ENCODE results near the gene DDX51.

Gene DDX51

GRCh38 chr12:132176385-132176919 lies 32.3 kb upstream of the DDX51 start:
- Histone ChIP-seq H3K27me3 (replicated peaks) (peaks cover 35% of the 10 kb centered on the region), H3K4me3 (ENCODE audit: low read depth, low read length) (no peak overlapping the region), H3K36me3 (replicated peaks) (no peaks in the 10 kb centered on the region), H3K27ac (no peak overlapping the region)
- in situ Hi-C loops (cut with HindIII; ENCODE audit: low pct_ligation_motif_present, low sequenced_read_pairs): no loop called here
- no peak for DNase-seq
- no peak for TF ChIP-seq CTCF (IDR thresholded peaks at IDR 0.05; ENCODE audit: low read depth, low read length, missing control alignments)

GRCh38 chr12:132175496-132176384 lies 31.6 kb upstream of the DDX51 start:
- Histone ChIP-seq H3K27ac (no peak overlapping the region), H3K4me3 (ENCODE audit: low read depth, low read length) (no peak overlapping the region), H3K27me3 (replicated peaks) (peaks cover 35% of the 10 kb centered on the region), H3K36me3 (replicated peaks) (no peaks in the 10 kb centered on the region)
- in situ Hi-C loops (cut with HindIII; ENCODE audit: low pct_ligation_motif_present, low sequenced_read_pairs): no loop called here
- TF ChIP-seq CTCF (IDR thresholded peaks at IDR 0.05; ENCODE audit: low read depth, low read length, missing control alignments): no peak
- DNase-seq: no peak

- H3K36me3 ChIP-seq (replicated peaks): no peaks in the 10 kb centered on the region
- no peak overlapping the region for H3K4me3 ChIP-seq (ENCODE audit: low read depth, low read length)
- DNase-seq: no peak
- TF ChIP-seq CTCF (IDR thresholded peaks at IDR 0.05; ENCODE audit: low read depth, low read length, missing control alignments): no peak
- H3K27me3 ChIP-seq (replicated peaks): peaks cover 35% of the 10 kb centered on the region
- H3K27ac ChIP-seq: no peak overlapping the region
- in situ Hi-C loops (cut with HindIII; ENCODE audit: low pct_ligation_motif_present, low sequenced_read_pairs): no loop called here
These were observed 30.8 kb upstream of the DDX51 start for GRCh38 chr12:132174839-132175490.

GRCh38 chr12:132174015-132174838 lies 30.1 kb upstream of the DDX51 start:
- in situ Hi-C loops (cut with HindIII; ENCODE audit: low pct_ligation_motif_present, low sequenced_read_pairs): no loop called here
- no peak for TF ChIP-seq CTCF (IDR thresholded peaks at IDR 0.05; ENCODE audit: low read depth, low read length, missing control alignments)
- H3K4me3 ChIP-seq (ENCODE audit: low read depth, low read length): no peak overlapping the region
- H3K27ac ChIP-seq: no peak overlapping the region
- peaks cover 33% of the 10 kb centered on the region for H3K27me3 ChIP-seq (replicated peaks)
- no peaks in the 10 kb centered on the region for H3K36me3 ChIP-seq (replicated peaks)
- no peak for DNase-seq

- no peak for DNase-seq
- Histone ChIP-seq H3K27ac (no peak overlapping the region), H3K27me3 (replicated peaks) (peaks cover 26% of the 10 kb centered on the region), H3K4me3 (ENCODE audit: low read depth, low read length) (no peak overlapping the region), H3K36me3 (replicated peaks) (no peaks in the 10 kb centered on the region)
- TF ChIP-seq CTCF (IDR thresholded peaks at IDR 0.05; ENCODE audit: low read depth, low read length, missing control alignments): no peak
- in situ Hi-C loops (cut with HindIII; ENCODE audit: low pct_ligation_motif_present, low sequenced_read_pairs): no loop called here
These were observed 29.3 kb upstream of the DDX51 start for GRCh38 chr12:132173135-132174014.
